Ishikawa (cell line): ENCODE data around the gene SUSD5.

Source experiments
- CEBPB ChIP-seq: IDR thresholded peaks from 2 replicates; pipeline ENCODE4 v1.6.1; 2012
- CREB1 ChIP-seq: IDR thresholded peaks from 2 replicates; pipeline ENCODE4 v1.6.1; 2012; ENCODE audit warnings: low read depth
- EGR1 ChIP-seq: IDR thresholded peaks from 2 replicates; pipeline ENCODE4 v1.6.1; 2012
- EP300 ChIP-seq: IDR thresholded peaks from 2 replicates; pipeline ENCODE4 v1.6.1; 2012; ENCODE audit warnings: borderline replicate concordance
- FOXM1 ChIP-seq: IDR thresholded peaks from 2 replicates; pipeline ENCODE4 v1.6.1; 2012; ENCODE audit warnings: low read depth, borderline replicate concordance
- MAX ChIP-seq: IDR thresholded peaks from 2 replicates; pipeline ENCODE4 v1.6.1; 2012
- NFIC ChIP-seq: IDR thresholded peaks from 2 replicates; pipeline ENCODE4 v1.6.1; 2012
- RAD21 ChIP-seq: IDR thresholded peaks from 2 replicates; pipeline ENCODE4 v1.6.1; 2012; ENCODE audit warnings: low read depth
- REST ChIP-seq: IDR thresholded peaks from 2 replicates; pipeline ENCODE4 v1.6.1; 2012; ENCODE audit warnings: low read depth, mild to moderate bottlenecking
- TAF1 ChIP-seq: IDR thresholded peaks from 2 replicates; pipeline ENCODE4 v1.6.1; 2012; ENCODE audit warnings: low read depth, mild to moderate bottlenecking
- TCF12 ChIP-seq: IDR thresholded peaks from 2 replicates; pipeline ENCODE4 v1.6.1; 2012; ENCODE audit warnings: low read depth
- TEAD4 ChIP-seq: IDR thresholded peaks from 2 replicates; pipeline ENCODE4 v1.6.1; 2012
- YY1 ChIP-seq: IDR thresholded peaks from 2 replicates; pipeline ENCODE4 v1.6.1; 2012; ENCODE audit warnings: low read depth
- ZBTB7A ChIP-seq: IDR thresholded peaks from 2 replicates; pipeline ENCODE4 v1.6.1; 2012; ENCODE audit warnings: low read depth

GRCh38 chr3:33196538-33196937 is 22.1 kb downstream of the SUSD5 start:
- TF ChIP-seq TAF1 (no peak), REST (no peak), RAD21 (no peak), NFIC (no peak), EP300 (no peak), CREB1 (no peak), EGR1 (no peak), YY1 (no peak), ZBTB7A (no peak), MAX (no peak), FOXM1 (no peak), CEBPB (no peak), TEAD4 (no peak), TCF12 (no peak)
